ENCODE measurements around the gene ZNF217.
A peak's percentile ranks its signal among the peaks of the same experiment; 100 is the strongest.
"Not testable (repeated sequence)": the region's sequence is repeated elsewhere in the genome, so short reads cannot be mapped to it uniquely, and the experiment has no call there.

ZNF217 gene

DNA sequence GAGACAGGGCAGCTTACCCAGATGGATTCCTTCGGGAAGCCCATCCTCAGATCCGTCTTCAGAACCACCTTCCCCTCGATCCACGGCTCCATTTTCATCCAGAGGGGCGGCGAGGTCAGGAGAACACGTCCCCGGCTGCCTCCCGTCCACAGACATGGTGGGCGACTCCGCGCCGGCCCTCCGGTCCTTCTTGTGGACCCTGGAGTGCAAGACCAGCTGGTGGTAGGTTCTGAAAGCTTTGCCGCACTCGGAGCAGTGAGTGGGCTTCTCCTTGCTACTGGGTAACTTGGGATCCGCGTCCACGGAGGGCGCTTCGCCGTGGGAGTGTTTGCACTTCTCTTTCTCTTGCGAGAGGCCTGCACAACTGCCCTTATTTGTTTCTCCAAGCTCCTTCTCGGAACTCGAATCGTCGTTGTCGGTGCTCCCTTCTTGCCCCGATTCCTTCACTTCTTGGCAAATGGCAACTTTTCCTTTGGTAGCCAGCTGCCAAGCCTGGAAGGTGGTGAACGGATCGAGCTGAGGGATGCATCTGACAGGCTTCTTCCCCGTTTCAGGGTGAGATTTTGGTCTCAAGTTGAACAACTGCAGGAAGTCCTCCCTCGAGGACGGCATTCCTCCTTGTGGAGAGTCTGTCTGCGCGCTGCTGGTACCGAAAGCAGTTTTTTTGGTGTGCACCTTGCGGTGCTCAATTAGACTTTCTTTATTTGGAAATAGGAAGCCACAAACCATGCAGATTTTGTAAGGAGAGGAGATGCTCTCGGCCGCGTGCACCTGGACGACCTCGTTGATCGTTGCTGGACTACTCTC lies 12.0 kb downstream of the ZNF217 start:
- DNase-seq = no peak

GRCh38 chr20:53580376-53581111 lies 13.1 kb downstream of the ZNF217 start:
- DNase-seq = no peak

DNA sequence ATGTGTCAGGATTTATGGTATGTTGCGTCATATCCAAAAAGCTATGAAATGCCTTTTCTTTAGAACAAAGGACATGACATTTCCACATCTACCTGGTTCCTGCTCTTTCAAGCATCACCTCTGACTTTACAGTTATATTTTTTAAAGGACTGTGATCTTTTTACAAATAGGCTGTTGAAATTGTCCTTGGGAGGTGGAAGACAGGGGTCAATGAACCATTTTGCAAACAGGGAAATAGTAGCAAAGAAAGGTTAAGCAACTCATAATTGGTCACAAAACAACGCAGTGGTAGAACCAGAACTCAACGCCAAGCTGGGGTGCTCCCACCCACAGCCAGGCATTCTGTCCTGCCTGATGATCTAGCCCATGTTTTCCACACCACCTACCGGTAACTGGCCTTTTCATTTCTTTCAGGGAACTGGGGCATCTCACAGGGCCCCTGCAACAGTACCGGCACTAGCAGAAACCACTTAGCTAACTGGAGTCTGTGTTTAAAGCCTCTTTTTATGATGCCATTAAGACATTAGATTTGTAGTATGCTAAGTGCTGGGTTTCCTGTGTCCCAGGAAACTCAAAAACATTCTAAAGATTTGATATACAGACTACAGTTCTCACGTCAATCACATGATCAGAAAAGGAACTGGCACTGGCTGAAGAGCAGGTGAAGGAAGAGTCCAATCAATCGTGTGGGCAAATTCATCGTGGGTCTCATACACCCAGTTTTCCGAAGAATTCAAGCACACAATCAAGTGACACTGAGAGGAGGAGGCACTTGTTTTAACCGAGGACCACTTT lies 13.9 kb downstream of the ZNF217 start:
- no peak for DNase-seq

GRCh38 chr20:53579266-53579580 lies 14.4 kb downstream of the ZNF217 start:
- DNase-seq = no peak

- DNase-seq = peak; percentile 86
Observed at GRCh38 chr20:53578492-53579222, 15.0 kb downstream of the ZNF217 start.

DNA sequence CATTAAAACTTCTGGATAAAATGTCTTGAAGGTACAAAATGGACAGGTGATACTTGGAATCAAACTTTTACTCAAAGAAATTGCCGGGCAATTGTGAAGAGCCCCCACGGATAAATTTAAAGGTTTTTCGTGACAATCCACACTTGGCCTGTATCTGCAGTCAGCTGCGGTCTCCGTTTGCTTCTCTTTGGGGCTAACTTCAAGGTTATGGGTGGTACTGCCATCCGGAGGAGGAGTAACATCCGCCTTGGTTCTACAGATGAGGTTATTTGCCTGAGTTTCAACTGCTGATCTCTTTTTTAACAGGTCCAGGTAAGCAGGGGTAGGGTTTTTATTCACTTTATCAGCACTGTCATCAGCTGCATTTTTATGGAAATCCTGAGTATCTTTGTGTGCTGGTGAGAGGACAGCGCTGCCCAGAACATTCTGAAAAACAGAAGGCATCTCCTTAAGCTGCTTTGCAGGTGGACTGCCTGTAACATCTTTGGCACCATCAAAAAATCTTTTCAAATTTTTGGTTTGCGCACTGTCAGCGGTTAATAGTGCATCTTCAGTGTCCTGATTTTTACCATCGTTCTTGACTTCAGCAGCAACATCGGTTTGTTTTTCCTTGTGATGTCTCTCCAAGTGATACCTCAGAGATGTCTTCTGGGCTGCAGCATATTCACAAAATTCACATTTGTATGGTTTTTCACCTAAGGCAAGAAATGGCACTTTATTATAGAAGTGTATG lies 16.9 kb downstream of the ZNF217 start:
- no peak for DNase-seq

DNA sequence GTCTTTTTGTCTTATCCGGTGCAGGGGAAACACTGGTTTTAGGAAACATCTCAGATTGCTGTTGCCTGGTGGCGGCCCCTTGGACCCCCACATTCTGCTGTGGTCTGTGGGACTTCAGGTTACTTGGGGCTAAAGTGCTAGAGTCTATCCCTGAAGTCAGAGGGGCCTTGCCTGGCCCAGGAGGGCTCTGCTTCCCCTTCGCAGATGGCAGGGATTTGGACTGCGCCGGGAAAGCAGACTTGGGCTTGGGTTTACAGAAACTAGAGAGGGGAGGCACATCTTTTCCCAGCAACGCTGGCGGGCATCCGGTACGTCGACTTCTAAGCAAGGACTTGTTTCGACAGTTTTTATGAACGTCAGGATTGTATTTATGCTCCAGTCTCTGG lies 17.5 kb downstream of the ZNF217 start:
- DNase-seq = no peak

DNA sequence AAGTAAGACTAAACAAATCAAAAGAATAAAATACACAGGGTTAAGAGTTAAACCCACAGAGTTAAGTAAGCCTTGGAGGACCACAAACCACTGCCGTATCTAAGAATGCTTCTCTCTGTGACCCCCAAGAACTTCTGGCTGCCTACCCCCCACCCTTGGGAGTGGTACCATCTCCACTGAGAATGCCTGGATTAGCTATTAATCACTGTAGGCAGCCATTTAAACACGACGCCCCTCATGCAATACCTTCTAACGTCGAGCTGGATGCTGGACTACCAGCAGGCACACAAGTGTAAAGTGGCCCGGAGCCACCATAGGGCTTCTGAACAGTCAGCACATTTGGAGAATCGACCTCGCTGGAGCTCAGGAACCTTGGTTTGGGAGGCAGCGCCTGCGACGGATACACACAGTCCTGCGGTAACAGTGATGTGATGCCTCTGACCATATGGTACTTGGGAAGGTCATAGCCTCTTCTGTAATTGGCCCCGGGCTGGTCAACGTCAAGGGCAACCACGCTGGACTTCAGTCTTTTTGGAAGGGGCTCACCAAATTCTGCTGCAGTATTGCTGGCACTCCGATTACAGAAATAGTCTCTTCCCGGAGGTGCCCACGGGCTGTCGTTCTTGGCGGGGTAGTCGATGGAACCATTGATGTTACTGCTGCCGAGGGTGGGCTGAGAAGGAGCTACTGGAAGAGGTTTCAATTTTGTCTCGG lies 18.0 kb downstream of the ZNF217 start:
- no peak for DNase-seq

GRCh38 chr20:53574819-53575218 lies 18.8 kb downstream of the ZNF217 start:
- DNase-seq = no peak

DNA sequence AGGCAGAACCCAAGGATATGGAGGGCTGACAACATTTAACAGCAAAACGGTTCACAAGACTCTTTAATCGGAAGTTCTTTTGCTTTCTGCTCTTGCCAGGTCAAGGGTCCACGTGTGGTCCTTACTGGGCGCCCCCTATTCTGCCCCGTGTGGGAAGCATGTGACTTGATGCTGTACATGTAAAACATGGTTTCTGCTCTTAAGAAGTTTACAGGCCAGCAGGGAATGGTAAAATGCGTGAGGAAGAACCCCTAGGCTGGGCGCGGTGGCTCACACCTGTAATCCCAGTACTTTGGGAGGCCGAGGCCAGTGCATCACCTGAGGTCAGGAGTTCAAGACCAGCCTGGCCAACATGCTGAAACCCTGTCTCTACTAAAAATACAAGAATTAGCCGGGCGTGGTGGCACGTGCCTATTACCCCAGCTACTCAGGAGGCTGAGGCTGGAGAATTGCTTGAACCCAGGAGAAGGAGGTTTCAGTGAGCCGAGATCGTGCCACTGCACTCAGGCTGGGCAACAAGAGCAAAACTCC lies 19.3 kb downstream of the ZNF217 start:
- no peak for DNase-seq

GRCh38 chr20:53571555-53572286 lies 21.9 kb downstream of the ZNF217 start:
- DNase-seq = no peak

GRCh38 chr20:53570446-53571276 lies 23.0 kb downstream of the ZNF217 start:
- no peak for DNase-seq

GRCh38 chr20:53569606-53570307 lies 23.9 kb downstream of the ZNF217 start:
- DNase-seq = no peak

GRCh38 chr20:53569005-53569404 lies 24.6 kb downstream of the ZNF217 start:
- DNase-seq = no peak

DNA sequence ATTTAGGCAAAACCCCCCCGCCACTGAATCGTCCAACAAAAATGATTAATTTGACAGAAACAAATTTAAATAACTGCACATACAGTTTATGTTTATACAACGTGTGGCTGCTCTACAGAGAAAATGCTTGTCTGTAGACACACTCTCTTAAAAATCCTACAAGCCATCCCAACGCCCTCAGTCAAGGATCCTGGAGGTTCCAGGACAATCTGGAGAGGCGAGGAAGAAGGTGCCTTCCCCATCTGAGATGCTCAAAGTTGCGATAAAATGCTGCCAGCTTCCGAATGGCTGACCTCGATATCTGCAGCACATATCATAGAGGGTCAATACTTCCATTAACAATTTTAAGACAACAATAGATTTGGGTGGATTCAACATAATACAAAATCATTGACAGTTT lies 25.3 kb downstream of the ZNF217 start:
- DNase-seq = no peak

DNA sequence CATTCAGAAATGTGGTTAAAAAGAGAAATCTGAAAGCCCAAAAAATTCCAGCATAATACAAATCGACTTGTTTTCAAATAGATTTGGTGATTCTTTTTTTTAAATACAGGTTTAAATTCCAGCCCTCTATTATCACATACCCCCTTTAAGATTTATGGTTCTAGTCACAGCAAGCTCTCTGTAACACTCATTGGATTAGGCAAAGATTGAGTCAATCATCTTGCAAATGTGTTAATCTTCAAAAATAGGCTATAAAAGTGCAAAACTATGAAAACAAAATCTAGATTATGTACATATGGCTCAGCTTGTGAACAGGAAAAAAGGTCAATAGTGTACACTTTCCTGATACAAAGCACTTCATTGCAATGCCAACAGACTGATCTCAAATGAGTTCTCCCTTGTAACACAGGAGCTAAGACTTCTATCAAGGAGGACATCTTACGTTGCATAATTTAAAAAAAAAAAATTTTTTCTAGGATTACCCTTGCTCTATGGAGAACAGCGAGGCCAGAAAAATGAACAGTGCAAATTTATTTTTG lies 26.2 kb downstream of the ZNF217 start:
- no peak for DNase-seq

DNA sequence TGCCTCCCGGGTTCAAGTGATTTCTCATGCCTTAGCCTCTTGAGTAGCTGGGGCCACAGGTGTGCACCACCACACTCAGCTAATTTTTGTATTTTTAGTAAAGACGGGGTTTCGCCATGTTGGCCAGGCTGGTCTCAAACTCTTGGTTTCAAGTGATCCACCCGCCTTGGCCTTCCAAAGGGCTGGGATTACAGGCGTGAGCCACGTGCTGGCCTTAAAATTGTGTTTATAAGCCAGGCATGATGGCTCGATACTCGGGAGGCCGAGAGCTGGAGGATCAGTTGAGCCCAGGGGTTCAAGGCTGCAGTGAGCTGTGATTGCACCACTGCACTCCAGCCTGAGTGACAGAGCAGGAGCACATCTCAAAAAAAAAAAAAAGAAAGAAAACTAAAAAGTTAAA lies 27.0 kb downstream of the ZNF217 start:
- DNase-seq = not testable (repeated sequence)

GRCh38 chr20:53565254-53565653 lies 28.4 kb downstream of the ZNF217 start:
- no peak for DNase-seq
